Activated CD8-positive, alpha-beta memory T cell treated with anti-CD3 and anti-CD28 coated beads for 24 hours (primary cell): Measurements from ENCODE around the gene HK3.

Experiments used
- DNase-seq: peaks from one replicate; pipeline ENCODE4 v3.0.0-alpha.2; 2020

The HK3 gene

GRCh38 chr5:176901260-176902101 lies 2.3 kb upstream of the HK3 start:
- DNase-seq, result peak; percentile 56

GRCh38 chr5:176900780-176901204 lies 1.6 kb upstream of the HK3 start:
- DNase-seq, result no peak

GRCh38 chr5:176899946-176900779 lies 1.0 kb upstream of the HK3 start:
- DNase-seq, result peak; percentile 54

GRCh38 chr5:176897263-176897662 lies 1.9 kb downstream of the HK3 start:
- DNase-seq, result peak; percentile 48

GRCh38 chr5:176895831-176896230 lies 3.3 kb downstream of the HK3 start:
- peak; percentile 38 for DNase-seq

GRCh38 chr5:176894298-176894697 lies 4.8 kb downstream of the HK3 start:
- peak; percentile 30 for DNase-seq

GRCh38 chr5:176892663-176893062 lies 6.5 kb downstream of the HK3 start:
- DNase-seq, result peak; percentile 49

- peak; percentile 35 for DNase-seq
Observed at GRCh38 chr5:176891331-176891958, 7.7 kb downstream of the HK3 start.

- peak; percentile 50 for DNase-seq
Observed at GRCh38 chr5:176890455-176891330, 8.5 kb downstream of the HK3 start.

GRCh38 chr5:176889321-176890280 lies 9.5 kb downstream of the HK3 start:
- DNase-seq, result no peak

- no peak for DNase-seq
Observed at GRCh38 chr5:176888865-176889165, 10.3 kb downstream of the HK3 start.

- no peak for DNase-seq
Observed at GRCh38 chr5:176888016-176888864, 10.9 kb downstream of the HK3 start.

GRCh38 chr5:176887252-176887849 lies 11.8 kb downstream of the HK3 start:
- DNase-seq, result no peak

- DNase-seq, result no peak
Observed at GRCh38 chr5:176886336-176887251, 12.6 kb downstream of the HK3 start.

GRCh38 chr5:176884571-176884890 lies 14.6 kb downstream of the HK3 start:
- DNase-seq, result no peak

- DNase-seq, result no peak
Observed at GRCh38 chr5:176883700-176884570, 15.2 kb downstream of the HK3 start.

GRCh38 chr5:176882567-176882903 lies 16.6 kb downstream of the HK3 start:
- DNase-seq, result no peak
